CD4-positive, alpha-beta memory T cell (primary cell): ENCODE data around the gene DIS3L2. TPM values are rescaled to one million over a fixed set of nuclear protein-coding genes. Genes with fewer than 3 reads are reported as not detected.

Source experiments
- CTCF ChIA-PET: fragments of 350-600 bp; sonication (Branson Sonifier 250); formaldehyde crosslinking; loops from one replicate; lab custom pipeline; 2021; ENCODE audit warnings: inconsistent platforms; ENCODE audit not compliant: partially characterized antibody; lab: Charles Lee
- POLR2A ChIA-PET: fragments of 350-600 bp; sonication (Branson Sonifier 250); formaldehyde crosslinking; loops from one replicate; lab custom pipeline; 2021; ENCODE audit not compliant: partially characterized antibody; lab: Charles Lee
- DNase-seq, 5 donors: peaks; one replicate each; pipeline versions ENCODE4 v3.0.0 to v3.0.0-alpha.2; 2020 to 2022; ENCODE audit warnings: mixed read lengths in 1 of 5
- H3K27ac ChIP-seq: one replicate; pipeline ENCODE4 v1.7.0; 2013; ENCODE audit warnings: low read depth, low read length
- H3K27me3 ChIP-seq: 2 replicates; pipeline ENCODE4 v1.7.0; 2013; ENCODE audit warnings: mild to moderate bottlenecking, low read length, moderate library complexity; ENCODE audit not compliant: insufficient read depth
- H3K36me3 ChIP-seq: 2 replicates; pipeline ENCODE4 v1.7.0; 2013; ENCODE audit warnings: mild to moderate bottlenecking, low read length, moderate library complexity; ENCODE audit not compliant: insufficient read depth
- H3K4me1 ChIP-seq: 2 replicates; pipeline ENCODE4 v1.7.0; 2013; ENCODE audit warnings: mild to moderate bottlenecking, low read length, moderate library complexity; ENCODE audit not compliant: insufficient read depth
- H3K4me3 ChIP-seq, 2 donors: one replicate each; pipeline ENCODE4 v1.7.0; 2013; ENCODE audit warnings: low read length in 2 of 2, mild to moderate bottlenecking in 1 of 2
- H3K9me3 ChIP-seq, 2 donors: one replicate each; pipeline ENCODE4 v1.7.0; 2013; ENCODE audit warnings: low read length in 2 of 2, control low read depth in 1 of 2; ENCODE audit not compliant: control insufficient read depth in 1 of 2
- H3K27ac Mint-ChIP-seq, 7 donors: one replicate each; pipeline ENCODE4 v1.8.0; 2020 to 2021; ENCODE audit warnings: mixed read lengths in 7 of 7, mild to moderate bottlenecking in 6 of 7, inconsistent platforms in 3 of 7, moderate library complexity in 3 of 7
- H3K27me3 Mint-ChIP-seq, 2 donors: one replicate each; pipeline ENCODE4 v1.8.0; 2020 to 2021; ENCODE audit warnings: mixed read lengths in 2 of 2
- H3K36me3 Mint-ChIP-seq, 2 donors: one replicate each; pipeline ENCODE4 v1.8.0; 2020 to 2021; ENCODE audit warnings: mixed read lengths in 2 of 2, inconsistent platforms in 1 of 2, mild to moderate bottlenecking in 1 of 2
- H3K4me1 Mint-ChIP-seq, 4 donors: one replicate each; pipeline ENCODE4 v1.8.0; 2020 to 2021; ENCODE audit warnings: mixed read lengths in 4 of 4, mild to moderate bottlenecking in 1 of 4
- H3K4me3 Mint-ChIP-seq, 8 donors: one replicate each; pipeline ENCODE4 v1.8.0; 2020 to 2021; ENCODE audit warnings: mixed read lengths in 8 of 8, mild to moderate bottlenecking in 7 of 8, moderate library complexity in 6 of 8, inconsistent platforms in 3 of 8
- H3K9me3 Mint-ChIP-seq, 8 donors: one replicate each; pipeline ENCODE4 v1.8.0; 2020 to 2021; ENCODE audit warnings: mixed read lengths in 8 of 8, mild to moderate bottlenecking in 5 of 8, inconsistent platforms in 3 of 8, moderate library complexity in 1 of 8
- intact Hi-C: fragments of 100-400 bp; cut with micrococcal nuclease; formaldehyde crosslinking; loops from one replicate; pipeline ENCODE4 v1.15.1; 2023
- polyA plus RNA-seq, 2 donors: library from polyadenylated mRNA; unstranded; fragments of 300-500 nt; fragmentation: Illumina TruSeq; gene quantifications; one replicate each; pipeline ENCODE4 v1.2.3, GENCODE V29; 2021
- total RNA-seq, 2 experiments: library from RNA; stranded (reverse); gene quantifications; one replicate each; pipeline ENCODE4 v1.2.3, GENCODE V29; 2021

Gene DIS3L2
- total and polyA plus RNA-seq, 4 experiments from 2014 or later = 16.0 to 59.7 (median 39.3) TPM

GRCh38 chr2:232265329-232265728 is 303.8 kb downstream of the DIS3L2 start:
- peaks cover 0 to 2% (median 0%) of the 10 kb centered on the region in 8 donors for H3K9me3 Mint-ChIP-seq
- Histone ChIP-seq H3K4me1 (no peaks in the 10 kb centered on the region), H3K36me3 (peaks cover 22% of the 10 kb centered on the region), H3K4me3 (no peak overlapping the region), H3K27me3 (no peaks in the 10 kb centered on the region), H3K27ac (no peak overlapping the region), H3K9me3 (no peaks in the 10 kb centered on the region)
- peaks cover 49 to 59% of the 10 kb centered on the region in 2 donors for H3K36me3 Mint-ChIP-seq
- intact Hi-C loops = no loop called here
- no peak overlapping the region for H3K4me3 Mint-ChIP-seq
- POLR2A ChIA-PET = no interaction called here
- no peak overlapping the region for H3K27ac Mint-ChIP-seq
- CTCF ChIA-PET = no interaction called here
- H3K4me1 Mint-ChIP-seq = no peaks in the 10 kb centered on the region
- DNase-seq = no peak
- H3K27me3 Mint-ChIP-seq = no peaks in the 10 kb centered on the region

GRCh38 chr2:232268636-232269165 is 307.2 kb downstream of the DIS3L2 start:
- Histone ChIP-seq H3K4me3 (no peak overlapping the region), H3K36me3 (peaks cover 11% of the 10 kb centered on the region), H3K4me1 (no peaks in the 10 kb centered on the region), H3K27ac (no peak overlapping the region), H3K27me3 (no peaks in the 10 kb centered on the region), H3K9me3 (no peaks in the 10 kb centered on the region)
- Mint-ChIP-seq H3K9me3 (no peaks in the 10 kb centered on the region), H3K4me3 (no peak overlapping the region), H3K4me1 (no peaks in the 10 kb centered on the region), H3K27me3 (no peaks in the 10 kb centered on the region), H3K36me3 (peaks cover 29 to 44% of the 10 kb centered on the region in 2 donors), H3K27ac (no peak overlapping the region)
- ChIA-PET POLR2A (no interaction called here), CTCF (interaction anchor here (1.2 to 1.9 kb wide), 4 partner anchors 37 to 57 kb away, joined by 3 to 6 read pairs (median 4); no protein-coding TSS in a partner anchor)
- intact Hi-C loops = no loop called here
- DNase-seq = no peak

GRCh38 chr2:232269867-232270266 is 308.4 kb downstream of the DIS3L2 start:
- Histone ChIP-seq H3K27ac (no peak overlapping the region), H3K4me3 (no peak overlapping the region), H3K27me3 (no peaks in the 10 kb centered on the region), H3K4me1 (no peaks in the 10 kb centered on the region), H3K36me3 (peaks cover 5% of the 10 kb centered on the region), H3K9me3 (no peaks in the 10 kb centered on the region)
- Mint-ChIP-seq H3K9me3 (no peaks in the 10 kb centered on the region), H3K4me1 (no peaks in the 10 kb centered on the region), H3K4me3 (no peak overlapping the region), H3K27ac (no peak overlapping the region), H3K36me3 (peaks cover 26 to 45% of the 10 kb centered on the region in 2 donors), H3K27me3 (no peaks in the 10 kb centered on the region)
- intact Hi-C loops = no loop called here
- ChIA-PET CTCF (interaction anchor here (1.3 to 1.7 kb wide), 2 partner anchors 53 to 56 kb away, joined by 4 read pairs; no protein-coding TSS in a partner anchor), POLR2A (no interaction called here)
- DNase-seq = no peak

GRCh38 chr2:232273903-232274643 is 312.6 kb downstream of the DIS3L2 start:
- ChIA-PET CTCF (no interaction called here), POLR2A (no interaction called here)
- Histone ChIP-seq H3K4me1 (no peaks in the 10 kb centered on the region), H3K27me3 (no peaks in the 10 kb centered on the region), H3K4me3 (no peak overlapping the region), H3K27ac (no peak overlapping the region), H3K9me3 (no peaks in the 10 kb centered on the region), H3K36me3 (peaks cover 5% of the 10 kb centered on the region)
- no peak for DNase-seq
- peaks cover 0 to 9% (median under 1%) of the 10 kb centered on the region in 8 donors for H3K9me3 Mint-ChIP-seq
- H3K36me3 Mint-ChIP-seq = peaks cover 46 to 52% of the 10 kb centered on the region in 2 donors
- H3K27ac Mint-ChIP-seq = peak overlapping the region in 1 of 7 donors; percentile 49
- intact Hi-C loops = no loop called here
- H3K27me3 Mint-ChIP-seq = no peaks in the 10 kb centered on the region
- H3K4me3 Mint-ChIP-seq = no peak overlapping the region
- H3K4me1 Mint-ChIP-seq = peaks cover 0 to 2% (median 0%) of the 10 kb centered on the region in 4 donors

GRCh38 chr2:232275670-232276069 is 314.2 kb downstream of the DIS3L2 start:
- Mint-ChIP-seq H3K4me1 (peaks cover 0 to 2% (median 0%) of the 10 kb centered on the region in 4 donors), H3K4me3 (no peak overlapping the region), H3K27ac (no peak overlapping the region), H3K36me3 (peaks cover 51 to 55% of the 10 kb centered on the region in 2 donors), H3K9me3 (peaks cover 0 to 9% (median 1%) of the 10 kb centered on the region in 8 donors), H3K27me3 (no peaks in the 10 kb centered on the region)
- no peaks in the 10 kb centered on the region for H3K4me1 ChIP-seq
- DNase-seq = no peak
- H3K36me3 ChIP-seq = peaks cover 5% of the 10 kb centered on the region
- no peak overlapping the region for H3K4me3 ChIP-seq
- intact Hi-C loops = no loop called here
- no peak overlapping the region for H3K27ac ChIP-seq
- H3K9me3 ChIP-seq = no peaks in the 10 kb centered on the region
- CTCF ChIA-PET = interaction anchor here (0.9 to 2.6 kb wide), 3 partner anchors 9 to 49 kb away, joined by 4 to 9 read pairs (median 4); no protein-coding TSS in a partner anchor
- H3K27me3 ChIP-seq = no peaks in the 10 kb centered on the region
- POLR2A ChIA-PET = no interaction called here

GRCh38 chr2:232276084-232276732 is 314.7 kb downstream of the DIS3L2 start:
- H3K27me3 Mint-ChIP-seq = no peaks in the 10 kb centered on the region
- H3K4me3 ChIP-seq = no peak overlapping the region
- H3K27ac ChIP-seq = no peak overlapping the region
- H3K4me1 ChIP-seq = no peaks in the 10 kb centered on the region
- H3K9me3 Mint-ChIP-seq = peaks cover 0 to 9% (median 1%) of the 10 kb centered on the region in 8 donors
- H3K4me1 Mint-ChIP-seq = peaks cover 0 to 2% (median 0%) of the 10 kb centered on the region in 4 donors
- H3K27me3 ChIP-seq = no peaks in the 10 kb centered on the region
- peaks cover 53 to 57% of the 10 kb centered on the region in 2 donors for H3K36me3 Mint-ChIP-seq
- ChIA-PET CTCF (interaction anchor here (1.2 to 2.6 kb wide), 2 partner anchors 16 to 49 kb away, joined by 4 to 9 read pairs; no protein-coding TSS in a partner anchor), POLR2A (no interaction called here)
- H3K36me3 ChIP-seq = peaks cover 5% of the 10 kb centered on the region
- intact Hi-C loops = no loop called here
- peak overlapping the region in 1 of 7 donors; percentile 28 for H3K27ac Mint-ChIP-seq
- no peak for DNase-seq
- no peak overlapping the region for H3K4me3 Mint-ChIP-seq
- H3K9me3 ChIP-seq = no peaks in the 10 kb centered on the region
